OCI-LY7 (cell line): Measurements from ENCODE around the gene DYDC1.

Experiments used
- EZH2phosphoT487 ChIP-seq: fragments of 200-600 bp; sonication (generic); IDR thresholded peaks from 2 replicates; pipeline ENCODE4 v1.6.1; 2018; ENCODE audit warnings: low read depth, borderline replicate concordance, mild to moderate bottlenecking, mixed run types, antibody characterized with exemption, low read length, moderate library complexity, mixed read lengths
- TF ChIP-seq, protein P1 (sequence below): fragments of 200-600 bp; sonication (generic); conservative IDR thresholded peaks from 2 replicates; pipeline ENCODE4 v1.5.1; 2014; ENCODE audit warnings: mild to moderate bottlenecking, antibody characterized with exemption, low read length, moderate library complexity, mixed read lengths

DNA sequence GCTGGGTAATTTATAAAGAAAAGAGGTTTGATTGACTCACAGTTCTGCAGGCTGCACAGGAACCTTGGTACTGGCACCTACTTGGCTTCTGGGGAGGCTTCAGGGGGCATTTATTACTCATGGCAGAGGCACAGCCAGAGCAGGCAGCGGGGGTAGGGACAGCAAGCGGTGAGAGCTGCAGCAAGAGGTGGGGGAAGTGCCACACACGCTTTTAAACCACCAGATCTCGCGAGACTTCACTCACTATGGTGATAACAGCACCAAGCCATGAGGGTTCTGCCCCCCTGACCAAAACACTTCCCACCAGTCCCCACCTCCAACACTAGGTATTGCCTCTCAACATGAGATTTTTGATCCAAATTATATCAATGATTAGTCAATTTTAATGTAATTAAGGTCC is 43.0 kb downstream of the DYDC1 start:
- TF ChIP-seq, protein P1, sequence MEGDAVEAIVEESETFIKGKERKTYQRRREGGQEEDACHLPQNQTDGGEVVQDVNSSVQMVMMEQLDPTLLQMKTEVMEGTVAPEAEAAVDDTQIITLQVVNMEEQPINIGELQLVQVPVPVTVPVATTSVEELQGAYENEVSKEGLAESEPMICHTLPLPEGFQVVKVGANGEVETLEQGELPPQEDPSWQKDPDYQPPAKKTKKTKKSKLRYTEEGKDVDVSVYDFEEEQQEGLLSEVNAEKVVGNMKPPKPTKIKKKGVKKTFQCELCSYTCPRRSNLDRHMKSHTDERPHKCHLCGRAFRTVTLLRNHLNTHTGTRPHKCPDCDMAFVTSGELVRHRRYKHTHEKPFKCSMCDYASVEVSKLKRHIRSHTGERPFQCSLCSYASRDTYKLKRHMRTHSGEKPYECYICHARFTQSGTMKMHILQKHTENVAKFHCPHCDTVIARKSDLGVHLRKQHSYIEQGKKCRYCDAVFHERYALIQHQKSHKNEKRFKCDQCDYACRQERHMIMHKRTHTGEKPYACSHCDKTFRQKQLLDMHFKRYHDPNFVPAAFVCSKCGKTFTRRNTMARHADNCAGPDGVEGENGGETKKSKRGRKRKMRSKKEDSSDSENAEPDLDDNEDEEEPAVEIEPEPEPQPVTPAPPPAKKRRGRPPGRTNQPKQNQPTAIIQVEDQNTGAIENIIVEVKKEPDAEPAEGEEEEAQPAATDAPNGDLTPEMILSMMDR = no peak
- no peak for TF ChIP-seq EZH2phosphoT487
